Osteocyte (in vitro differentiated cells): ENCODE data around the gene ACTR10. TPM values are rescaled to one million over a fixed set of nuclear protein-coding genes. Genes with fewer than 3 reads are reported as not detected.

ENCODE experiments used
- DNase-seq: peaks from one replicate; pipeline ENCODE4 v3.0.0; 2021; ENCODE audit warnings: mixed read lengths; ENCODE audit not compliant: unreplicated experiment; ENCODE audit errors: extremely low spot score
- H3K27ac Mint-ChIP-seq: one replicate; pipeline ENCODE4 v1.8.0; 2021; ENCODE audit warnings: mild to moderate bottlenecking, mixed read lengths; ENCODE audit not compliant: unreplicated experiment
- H3K27me3 Mint-ChIP-seq: one replicate; pipeline ENCODE4 v1.8.0; 2021; ENCODE audit warnings: mixed read lengths; ENCODE audit not compliant: unreplicated experiment
- H3K36me3 Mint-ChIP-seq: one replicate; pipeline ENCODE4 v1.8.0; 2021; ENCODE audit warnings: mixed read lengths; ENCODE audit not compliant: unreplicated experiment
- H3K4me1 Mint-ChIP-seq: one replicate; pipeline ENCODE4 v1.8.0; 2021; ENCODE audit warnings: mixed read lengths; ENCODE audit not compliant: unreplicated experiment
- H3K4me3 Mint-ChIP-seq: one replicate; pipeline ENCODE4 v1.8.0; 2021; ENCODE audit warnings: mild to moderate bottlenecking, moderate library complexity, mixed read lengths; ENCODE audit not compliant: unreplicated experiment
- H3K9me3 Mint-ChIP-seq: one replicate; pipeline ENCODE4 v1.8.0; 2021; ENCODE audit warnings: mixed read lengths; ENCODE audit not compliant: unreplicated experiment
- total RNA-seq: library from RNA; stranded (reverse); gene quantifications from 2 replicates; pipeline ENCODE4 v1.2.1, GENCODE V29; 2021
- TF ChIP-seq, protein P1 (sequence below): fragments of 200-600 bp; sonication (generic); IDR thresholded peaks from 2 replicates; pipeline ENCODE4 v1.5.0; 2021; ENCODE audit warnings: antibody characterized with exemption, mild to moderate bottlenecking, moderate library complexity

The ACTR10 gene
- total RNA-seq, 1 donor from 2014 or later = 80.3 TPM

DNA sequence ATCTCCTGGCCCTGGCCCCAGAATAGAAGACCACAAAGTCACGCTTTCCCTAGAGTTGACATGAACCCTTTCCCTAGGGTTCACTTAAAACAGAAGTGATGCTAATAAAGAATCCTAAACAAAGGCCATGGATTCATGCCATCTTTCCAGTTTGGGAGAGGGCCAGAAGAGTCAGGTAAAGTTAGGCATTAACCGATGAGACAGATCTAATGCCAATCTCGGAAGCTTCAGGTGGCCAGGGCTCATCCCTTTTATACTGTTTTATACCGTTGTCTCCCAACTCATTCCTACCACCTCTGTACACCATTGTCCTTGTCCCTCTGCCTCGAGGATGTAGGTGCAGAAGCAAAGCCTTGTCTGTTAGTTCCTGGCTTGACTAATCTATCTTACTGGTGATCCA lies 22.8 kb upstream of the ACTR10 start:
- TF ChIP-seq, protein P1, sequence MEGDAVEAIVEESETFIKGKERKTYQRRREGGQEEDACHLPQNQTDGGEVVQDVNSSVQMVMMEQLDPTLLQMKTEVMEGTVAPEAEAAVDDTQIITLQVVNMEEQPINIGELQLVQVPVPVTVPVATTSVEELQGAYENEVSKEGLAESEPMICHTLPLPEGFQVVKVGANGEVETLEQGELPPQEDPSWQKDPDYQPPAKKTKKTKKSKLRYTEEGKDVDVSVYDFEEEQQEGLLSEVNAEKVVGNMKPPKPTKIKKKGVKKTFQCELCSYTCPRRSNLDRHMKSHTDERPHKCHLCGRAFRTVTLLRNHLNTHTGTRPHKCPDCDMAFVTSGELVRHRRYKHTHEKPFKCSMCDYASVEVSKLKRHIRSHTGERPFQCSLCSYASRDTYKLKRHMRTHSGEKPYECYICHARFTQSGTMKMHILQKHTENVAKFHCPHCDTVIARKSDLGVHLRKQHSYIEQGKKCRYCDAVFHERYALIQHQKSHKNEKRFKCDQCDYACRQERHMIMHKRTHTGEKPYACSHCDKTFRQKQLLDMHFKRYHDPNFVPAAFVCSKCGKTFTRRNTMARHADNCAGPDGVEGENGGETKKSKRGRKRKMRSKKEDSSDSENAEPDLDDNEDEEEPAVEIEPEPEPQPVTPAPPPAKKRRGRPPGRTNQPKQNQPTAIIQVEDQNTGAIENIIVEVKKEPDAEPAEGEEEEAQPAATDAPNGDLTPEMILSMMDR = no peak
- Mint-ChIP-seq H3K4me3 (no peak overlapping the region), H3K27ac (no peak overlapping the region), H3K4me1 (no peaks in the 10 kb centered on the region), H3K9me3 (no peaks in the 10 kb centered on the region), H3K27me3 (peaks cover 25% of the 10 kb centered on the region), H3K36me3 (no peaks in the 10 kb centered on the region)
- DNase-seq = no peak

DNA sequence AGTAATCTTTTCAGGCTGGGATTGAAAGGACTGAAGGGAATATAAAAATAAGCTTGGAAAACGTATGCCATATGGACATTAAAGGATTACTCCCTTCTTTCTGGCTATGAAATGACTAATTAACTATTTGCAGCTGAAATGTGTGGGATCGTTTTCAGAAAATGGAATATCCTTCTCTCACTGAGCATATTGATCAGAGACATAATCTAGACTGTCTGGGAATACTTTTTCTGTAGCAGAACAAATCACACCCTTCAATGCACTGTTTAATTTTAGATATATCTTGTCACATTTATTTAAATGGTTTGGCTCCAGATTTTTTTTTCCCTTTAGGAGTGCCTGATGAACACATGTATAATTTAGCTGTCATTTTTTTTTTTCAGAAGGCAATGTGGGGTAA lies 10.8 kb upstream of the ACTR10 start:
- peaks cover 50% of the 10 kb centered on the region for H3K27me3 Mint-ChIP-seq
- TF ChIP-seq, protein P1 = no peak
- no peak for DNase-seq
- H3K27ac Mint-ChIP-seq = no peak overlapping the region
- no peaks in the 10 kb centered on the region for H3K4me1 Mint-ChIP-seq
- H3K4me3 Mint-ChIP-seq = no peak overlapping the region
- no peaks in the 10 kb centered on the region for H3K9me3 Mint-ChIP-seq
- H3K36me3 Mint-ChIP-seq = no peaks in the 10 kb centered on the region

DNA sequence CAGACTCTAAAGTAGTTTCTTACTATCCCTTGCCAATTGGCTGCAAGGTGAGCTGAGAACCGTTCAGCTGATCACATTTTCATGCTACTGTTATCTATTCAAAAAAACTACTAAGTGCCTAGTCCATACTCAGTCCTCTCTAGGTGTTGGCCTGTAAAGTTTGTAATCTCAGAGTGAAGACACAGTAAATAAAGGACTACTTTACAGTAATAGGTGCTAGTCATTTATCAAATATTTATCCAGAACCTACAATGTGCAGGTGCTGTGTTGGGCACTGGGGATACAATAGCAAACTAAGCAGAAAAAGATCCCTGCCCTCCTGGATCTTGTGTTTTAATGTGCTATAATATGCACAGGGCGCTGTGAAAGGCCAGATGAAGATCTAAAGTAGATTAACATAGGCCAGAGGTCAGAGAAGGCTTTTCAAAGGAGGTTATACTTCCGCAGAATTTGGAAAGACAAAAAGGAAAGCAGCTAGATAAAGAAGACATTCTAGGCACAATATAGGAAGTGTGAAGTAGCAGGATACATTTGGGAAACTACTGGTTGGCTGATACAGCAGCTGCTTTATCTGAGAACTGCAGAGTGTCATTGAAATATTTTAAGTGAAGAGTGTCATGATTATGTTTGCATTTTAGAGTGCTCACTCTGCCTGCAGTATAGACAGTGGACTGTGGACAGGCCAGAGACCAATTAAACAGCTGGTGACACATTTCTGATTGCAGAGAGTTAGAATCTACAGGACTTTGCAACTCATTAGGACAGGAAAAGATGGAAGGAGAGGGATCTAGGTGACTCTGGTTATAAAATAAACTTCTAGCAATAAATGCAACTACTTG lies 8.0 kb upstream of the ACTR10 start:
- DNase-seq = no peak
- H3K27ac Mint-ChIP-seq = no peak overlapping the region
- peaks cover 55% of the 10 kb centered on the region for H3K27me3 Mint-ChIP-seq
- no peaks in the 10 kb centered on the region for H3K9me3 Mint-ChIP-seq
- TF ChIP-seq, protein P1 = no peak
- no peaks in the 10 kb centered on the region for H3K4me1 Mint-ChIP-seq
- H3K36me3 Mint-ChIP-seq = no peaks in the 10 kb centered on the region
- no peak overlapping the region for H3K4me3 Mint-ChIP-seq

DNA sequence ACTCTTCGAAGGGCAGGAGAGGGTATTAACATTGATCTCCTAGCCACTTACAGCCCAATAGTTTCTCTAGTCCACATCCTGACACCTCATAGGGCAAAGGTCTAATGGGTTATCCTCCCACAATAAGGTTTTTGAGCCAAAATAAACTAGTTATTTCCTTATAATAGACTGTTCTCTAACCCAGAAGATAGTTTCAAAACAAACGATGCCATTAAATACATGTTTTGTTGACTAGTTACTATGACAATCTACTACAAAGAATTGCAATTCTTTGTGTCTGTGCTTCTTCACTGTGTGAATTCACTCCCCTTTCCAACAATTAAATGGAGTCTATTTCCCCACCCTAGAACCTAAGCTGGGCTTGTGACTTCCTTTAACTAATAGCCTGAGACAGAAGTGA lies 6.4 kb upstream of the ACTR10 start:
- Mint-ChIP-seq H3K9me3 (no peaks in the 10 kb centered on the region), H3K27me3 (peaks cover 46% of the 10 kb centered on the region), H3K36me3 (no peaks in the 10 kb centered on the region), H3K4me1 (no peaks in the 10 kb centered on the region), H3K27ac (no peak overlapping the region), H3K4me3 (no peak overlapping the region)
- no peak for DNase-seq
- TF ChIP-seq, protein P1 = no peak

DNA sequence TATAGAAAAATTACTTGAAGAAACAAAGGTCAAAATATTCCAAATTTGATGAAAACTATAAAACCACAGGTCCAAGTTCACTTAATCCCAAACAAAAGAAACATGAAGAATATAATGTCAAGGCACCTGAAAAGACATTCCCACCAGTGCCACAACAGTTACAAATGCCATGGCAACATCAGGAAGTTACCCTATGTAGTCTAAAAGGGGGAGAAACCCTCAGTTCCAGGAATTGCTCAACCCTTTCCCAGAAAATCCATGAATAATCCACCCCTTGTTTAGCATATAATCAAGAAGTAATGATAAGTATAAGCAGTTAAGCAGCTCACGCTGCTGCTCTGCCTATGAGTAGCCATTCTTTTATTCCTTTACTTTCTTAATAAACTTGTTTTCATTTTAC lies 3.8 kb upstream of the ACTR10 start:
- Mint-ChIP-seq H3K27ac (no peak overlapping the region), H3K4me3 (no peak overlapping the region), H3K4me1 (peaks cover 8% of the 10 kb centered on the region), H3K36me3 (no peaks in the 10 kb centered on the region), H3K27me3 (peaks cover 36% of the 10 kb centered on the region), H3K9me3 (no peaks in the 10 kb centered on the region)
- TF ChIP-seq, protein P1 = no peak
- no peak for DNase-seq
